OCI-LY7 (cell line): Measurements from ENCODE around the gene KIAA1217.

ENCODE experiments used
- EZH2phosphoT487 ChIP-seq: fragments of 200-600 bp; sonication (generic); IDR thresholded peaks from 2 replicates; pipeline ENCODE4 v1.6.1; 2018; ENCODE audit warnings: low read depth, borderline replicate concordance, mild to moderate bottlenecking, mixed run types, antibody characterized with exemption, low read length, moderate library complexity, mixed read lengths
- TF ChIP-seq, protein P1 (sequence below): fragments of 200-600 bp; sonication (generic); conservative IDR thresholded peaks from 2 replicates; pipeline ENCODE4 v1.5.1; 2014; ENCODE audit warnings: mild to moderate bottlenecking, antibody characterized with exemption, low read length, moderate library complexity, mixed read lengths

DNA sequence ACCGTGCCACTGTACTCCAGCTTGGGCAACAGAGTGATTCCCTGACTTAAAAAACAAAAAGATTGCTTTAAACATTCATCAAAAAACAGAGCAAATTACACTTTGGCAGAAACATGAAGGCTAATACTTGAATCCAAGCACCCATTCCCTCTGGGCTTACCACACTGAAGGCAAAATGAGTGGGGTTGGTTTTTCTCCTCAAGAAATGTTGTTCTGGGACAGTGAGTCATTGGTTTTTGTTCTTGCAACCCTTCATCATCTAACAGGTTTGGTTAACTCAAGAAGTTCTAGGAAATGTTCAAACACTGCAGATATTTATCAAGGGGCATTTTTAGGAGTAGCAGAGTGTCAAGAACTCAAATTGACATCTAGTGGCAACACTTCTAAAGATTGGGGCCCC is 60.5 kb downstream of the KIAA1217 start:
- TF ChIP-seq EZH2phosphoT487 = no peak
- TF ChIP-seq, protein P1, sequence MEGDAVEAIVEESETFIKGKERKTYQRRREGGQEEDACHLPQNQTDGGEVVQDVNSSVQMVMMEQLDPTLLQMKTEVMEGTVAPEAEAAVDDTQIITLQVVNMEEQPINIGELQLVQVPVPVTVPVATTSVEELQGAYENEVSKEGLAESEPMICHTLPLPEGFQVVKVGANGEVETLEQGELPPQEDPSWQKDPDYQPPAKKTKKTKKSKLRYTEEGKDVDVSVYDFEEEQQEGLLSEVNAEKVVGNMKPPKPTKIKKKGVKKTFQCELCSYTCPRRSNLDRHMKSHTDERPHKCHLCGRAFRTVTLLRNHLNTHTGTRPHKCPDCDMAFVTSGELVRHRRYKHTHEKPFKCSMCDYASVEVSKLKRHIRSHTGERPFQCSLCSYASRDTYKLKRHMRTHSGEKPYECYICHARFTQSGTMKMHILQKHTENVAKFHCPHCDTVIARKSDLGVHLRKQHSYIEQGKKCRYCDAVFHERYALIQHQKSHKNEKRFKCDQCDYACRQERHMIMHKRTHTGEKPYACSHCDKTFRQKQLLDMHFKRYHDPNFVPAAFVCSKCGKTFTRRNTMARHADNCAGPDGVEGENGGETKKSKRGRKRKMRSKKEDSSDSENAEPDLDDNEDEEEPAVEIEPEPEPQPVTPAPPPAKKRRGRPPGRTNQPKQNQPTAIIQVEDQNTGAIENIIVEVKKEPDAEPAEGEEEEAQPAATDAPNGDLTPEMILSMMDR = no peak
